Astrocyte of the spinal cord (primary cell): ENCODE data around the gene RNF44.

Experiments
- DNase-seq: peaks from one replicate; pipeline ENCODE4 v3.0.0; 2011; ENCODE audit warnings: low read depth, low spot score
- H3K4me3 ChIP-seq: 2 replicates; pipeline ENCODE4 v1.5.1; 2011; ENCODE audit warnings: low read depth, mild to moderate bottlenecking, low read length, moderate library complexity
- in situ Hi-C: cut with HindIII; loops from 2 replicates; pipeline ENCODE4 v1.10.0; 2017; ENCODE audit warnings: low sequenced_read_pairs
- TF ChIP-seq, protein P1 (sequence below): IDR thresholded peaks from 2 replicates; pipeline ENCODE4 v1.5.1; 2012; ENCODE audit warnings: low read depth, mild to moderate bottlenecking, low read length, inconsistent platforms

Gene RNF44

DNA sequence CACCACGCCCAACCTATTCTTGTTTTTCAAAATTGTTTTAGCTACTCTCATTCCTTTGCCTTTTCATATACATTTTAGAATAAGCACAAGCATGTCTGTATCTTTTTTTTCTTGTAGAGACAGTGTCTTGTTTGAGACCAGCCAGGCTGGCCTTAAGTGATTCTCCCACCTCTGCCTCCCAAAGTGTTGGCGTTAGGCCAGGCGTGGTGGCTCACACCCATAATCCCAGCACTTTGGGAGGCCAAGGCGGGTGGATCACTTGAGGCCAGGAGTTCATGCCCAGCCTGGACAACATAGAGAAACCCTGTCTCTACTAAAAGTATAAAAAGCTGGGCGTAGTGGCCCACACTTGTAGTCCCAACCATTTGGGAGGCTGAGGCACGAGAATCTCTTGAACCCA lies 13.1 kb downstream of the RNF44 start:
- no peak overlapping the region for H3K4me3 ChIP-seq
- in situ Hi-C loops, result no loop called here
- DNase-seq, result no peak
- TF ChIP-seq, protein P1, sequence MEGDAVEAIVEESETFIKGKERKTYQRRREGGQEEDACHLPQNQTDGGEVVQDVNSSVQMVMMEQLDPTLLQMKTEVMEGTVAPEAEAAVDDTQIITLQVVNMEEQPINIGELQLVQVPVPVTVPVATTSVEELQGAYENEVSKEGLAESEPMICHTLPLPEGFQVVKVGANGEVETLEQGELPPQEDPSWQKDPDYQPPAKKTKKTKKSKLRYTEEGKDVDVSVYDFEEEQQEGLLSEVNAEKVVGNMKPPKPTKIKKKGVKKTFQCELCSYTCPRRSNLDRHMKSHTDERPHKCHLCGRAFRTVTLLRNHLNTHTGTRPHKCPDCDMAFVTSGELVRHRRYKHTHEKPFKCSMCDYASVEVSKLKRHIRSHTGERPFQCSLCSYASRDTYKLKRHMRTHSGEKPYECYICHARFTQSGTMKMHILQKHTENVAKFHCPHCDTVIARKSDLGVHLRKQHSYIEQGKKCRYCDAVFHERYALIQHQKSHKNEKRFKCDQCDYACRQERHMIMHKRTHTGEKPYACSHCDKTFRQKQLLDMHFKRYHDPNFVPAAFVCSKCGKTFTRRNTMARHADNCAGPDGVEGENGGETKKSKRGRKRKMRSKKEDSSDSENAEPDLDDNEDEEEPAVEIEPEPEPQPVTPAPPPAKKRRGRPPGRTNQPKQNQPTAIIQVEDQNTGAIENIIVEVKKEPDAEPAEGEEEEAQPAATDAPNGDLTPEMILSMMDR, result no peak

GRCh38 chr5:176521699-176522263 lies 15.4 kb downstream of the RNF44 start:
- no peak overlapping the region for H3K4me3 ChIP-seq
- TF ChIP-seq, protein P1, result no peak
- in situ Hi-C loops, result no loop called here
- no peak for DNase-seq

DNA sequence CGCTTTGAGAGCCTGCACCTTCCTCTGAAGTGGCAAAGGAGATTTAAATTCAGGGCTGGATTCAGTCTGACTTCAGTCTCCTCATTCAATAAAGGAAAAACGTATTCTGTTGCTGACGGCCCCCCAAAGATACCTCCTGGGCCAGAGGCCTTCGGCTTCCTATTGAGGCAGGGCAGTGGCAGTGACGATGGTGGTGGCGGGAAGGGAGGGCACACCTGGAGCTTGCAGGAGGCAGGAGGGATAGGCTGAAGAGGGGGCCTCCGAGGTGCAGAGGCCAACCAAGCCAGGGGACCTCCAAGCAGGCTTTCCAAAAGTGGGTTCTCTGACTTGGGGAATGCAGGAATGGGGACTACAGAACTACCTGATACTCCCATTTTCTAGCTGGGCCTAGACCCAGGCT lies 15.9 kb downstream of the RNF44 start:
- no peak overlapping the region for H3K4me3 ChIP-seq
- no peak for DNase-seq
- in situ Hi-C loops, result no loop called here
- TF ChIP-seq, protein P1, result no peak

- DNase-seq, result no peak
- in situ Hi-C loops, result no loop called here
- no peak overlapping the region for H3K4me3 ChIP-seq
- TF ChIP-seq, protein P1, result no peak
Observed at GRCh38 chr5:176519810-176520720, 17.1 kb downstream of the RNF44 start.

GRCh38 chr5:176517053-176517661 lies 20.0 kb downstream of the RNF44 start:
- in situ Hi-C loops, result no loop called here
- no peak for DNase-seq
- TF ChIP-seq, protein P1, result no peak
- no peak overlapping the region for H3K4me3 ChIP-seq

DNA sequence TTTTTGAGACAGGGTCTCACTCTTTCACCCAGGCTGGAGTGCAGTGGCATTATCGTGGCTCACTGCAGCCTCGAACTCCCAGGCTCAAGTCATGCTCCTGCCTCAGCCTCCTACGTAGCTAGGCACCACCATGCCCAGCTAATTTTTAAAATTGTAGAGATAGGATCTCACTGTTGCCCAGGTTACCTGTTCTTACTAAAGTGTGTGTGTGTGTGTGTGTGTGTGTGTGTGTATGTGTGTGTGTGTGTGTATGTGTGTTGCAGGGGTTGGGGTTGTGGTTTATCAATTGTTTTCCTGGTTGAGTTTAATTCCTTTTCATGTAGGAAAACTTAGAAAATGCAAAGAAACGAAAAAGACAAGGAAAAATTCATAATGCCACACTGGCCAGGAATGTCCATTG lies 21.8 kb downstream of the RNF44 start:
- in situ Hi-C loops, result no loop called here
- no peak overlapping the region for H3K4me3 ChIP-seq
- TF ChIP-seq, protein P1, result no peak
- no peak for DNase-seq
